HG03354 (cell line): ENCODE results near the gene APC.
A peak's percentile ranks its signal among the peaks of the same experiment; 100 is the strongest.
"Not testable (repeated sequence)": the region's sequence is repeated elsewhere in the genome, so short reads cannot be mapped to it uniquely, and the experiment has no call there.

Source experiments
- ATAC-seq: cut with Tn5 transposase; IDR thresholded peaks from one replicate; pipeline ENCODE4 v1.9.1; 2021; ENCODE audit warnings: mild to moderate bottlenecking; ENCODE audit not compliant: unreplicated experiment, poor library complexity, severe bottlenecking

Gene APC

DNA sequence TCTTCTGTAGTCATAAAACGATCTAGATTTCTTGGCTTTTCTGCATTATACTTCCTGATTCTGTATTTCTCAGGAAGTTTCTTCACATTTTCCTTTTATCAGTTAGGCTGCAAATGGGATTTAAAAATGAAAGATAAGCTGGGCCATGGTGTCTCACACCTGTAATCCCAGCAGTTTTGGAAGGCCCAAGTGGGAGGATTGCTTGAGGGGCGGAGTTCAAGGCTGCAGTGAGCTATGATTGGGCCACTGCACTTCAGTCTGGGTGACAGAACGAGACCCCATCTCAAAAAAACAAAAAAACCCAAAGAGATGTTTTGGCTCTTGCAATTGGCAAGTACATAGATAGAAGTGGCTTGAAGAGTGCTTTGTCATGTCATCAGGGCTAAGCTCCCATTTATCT is 26.2 kb upstream of the APC start:
- no peak for ATAC-seq

DNA sequence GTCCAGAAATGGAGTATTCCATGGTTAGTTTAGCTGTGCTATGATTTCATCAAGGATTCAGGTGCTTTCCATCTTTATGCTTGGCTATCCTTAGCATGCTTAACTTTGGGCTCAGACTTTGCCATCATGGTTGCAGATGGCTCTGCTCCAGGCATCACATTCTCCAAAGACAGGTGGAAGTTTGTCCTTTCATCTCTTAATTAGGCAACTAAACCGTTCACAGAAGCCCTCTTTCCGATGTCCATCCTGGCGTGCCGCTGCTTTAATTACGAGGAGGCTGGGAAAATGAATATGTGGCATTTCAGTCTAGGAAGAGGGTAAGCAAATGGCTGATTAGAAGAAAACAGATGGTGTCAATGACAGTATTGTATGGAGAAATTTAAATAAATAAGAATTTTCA is 24.5 kb upstream of the APC start:
- ATAC-seq, result no peak

DNA sequence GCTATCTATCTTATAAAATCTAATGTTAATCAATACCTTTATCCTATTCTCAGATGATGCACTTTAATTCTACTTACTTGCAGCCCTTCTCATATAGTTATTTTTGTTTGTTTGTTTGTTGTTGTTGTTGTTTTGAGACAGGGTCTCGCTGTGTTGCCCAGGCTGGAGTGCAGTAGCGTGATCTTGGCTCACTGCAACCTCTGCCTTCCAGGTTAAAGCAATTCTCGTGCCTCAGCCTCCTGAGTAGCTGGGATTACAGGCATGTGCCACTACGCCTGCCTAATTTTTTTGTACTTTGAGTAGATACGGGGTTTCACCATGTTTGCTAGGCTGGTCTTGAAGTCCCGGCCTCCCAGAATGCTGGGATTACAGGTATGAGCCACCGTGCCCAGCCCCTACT is 20.8 kb upstream of the APC start:
- ATAC-seq, result not testable (repeated sequence)

DNA sequence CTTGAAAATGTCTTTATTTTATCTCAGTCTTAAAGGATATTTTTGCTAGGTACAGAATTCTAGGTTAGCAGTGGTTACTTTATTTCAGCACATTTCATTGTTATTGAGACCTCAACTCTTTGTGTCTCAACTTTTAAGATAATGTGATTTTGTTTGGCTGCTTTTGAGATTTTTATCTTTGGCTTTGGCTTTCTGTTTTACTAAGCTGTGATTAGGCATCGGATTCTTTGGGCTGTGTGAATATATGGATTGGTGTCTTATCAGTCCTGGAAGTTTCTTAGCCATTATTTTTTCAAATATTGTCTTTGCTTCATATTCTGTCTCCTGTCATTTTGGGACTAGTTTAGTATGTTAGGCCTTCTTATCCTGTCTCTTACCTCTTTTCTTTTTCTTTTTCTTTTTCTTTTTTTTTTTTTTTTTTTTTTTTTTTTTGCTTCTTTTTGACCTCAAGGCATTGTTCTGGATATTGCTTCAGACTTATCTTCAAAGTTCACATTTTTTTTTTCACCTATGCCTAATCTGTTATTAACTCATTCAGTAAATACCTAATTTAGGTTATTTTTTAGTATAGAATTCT is 20.1 kb upstream of the APC start:
- ATAC-seq, result no peak

DNA sequence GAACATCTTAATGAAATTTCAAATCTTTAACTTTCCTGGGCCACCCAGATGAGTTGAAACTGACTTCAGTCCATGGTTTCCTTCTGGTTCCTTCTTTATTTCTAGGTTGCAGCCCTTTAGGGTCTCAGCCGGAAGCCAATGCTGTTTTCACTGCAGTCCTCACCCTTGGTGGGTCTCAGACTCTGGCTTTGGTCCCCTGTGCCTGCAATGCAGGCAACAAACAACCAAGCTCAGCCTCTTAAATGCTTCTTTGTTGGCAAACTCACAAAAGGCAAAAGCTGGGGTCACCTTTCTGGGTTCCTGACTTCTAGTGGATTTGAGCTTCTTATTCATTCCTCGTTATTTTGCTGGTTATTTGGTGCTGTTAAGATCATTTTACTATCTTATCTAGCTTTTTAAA is 19.3 kb upstream of the APC start:
- ATAC-seq, result no peak

DNA sequence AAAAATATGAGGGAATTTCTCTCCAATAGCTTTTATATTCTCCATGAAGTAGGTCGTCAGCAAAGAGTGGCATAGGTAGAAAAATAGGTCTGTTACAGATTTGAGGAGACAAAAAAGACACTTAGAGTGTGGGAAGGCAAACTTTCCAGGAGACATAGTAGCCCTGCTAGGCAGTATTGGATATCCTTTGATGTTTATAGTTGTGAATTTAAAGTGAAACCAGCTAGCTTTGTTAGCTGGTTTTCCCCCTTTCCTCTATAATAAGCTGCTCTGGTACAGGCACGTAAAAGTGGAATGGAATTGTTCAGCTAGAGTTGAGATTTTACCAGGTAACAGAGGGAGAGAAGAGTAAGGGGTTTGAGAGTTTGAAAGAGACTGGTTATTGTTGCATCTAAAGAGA is 17.1 kb upstream of the APC start:
- ATAC-seq, result no peak

DNA sequence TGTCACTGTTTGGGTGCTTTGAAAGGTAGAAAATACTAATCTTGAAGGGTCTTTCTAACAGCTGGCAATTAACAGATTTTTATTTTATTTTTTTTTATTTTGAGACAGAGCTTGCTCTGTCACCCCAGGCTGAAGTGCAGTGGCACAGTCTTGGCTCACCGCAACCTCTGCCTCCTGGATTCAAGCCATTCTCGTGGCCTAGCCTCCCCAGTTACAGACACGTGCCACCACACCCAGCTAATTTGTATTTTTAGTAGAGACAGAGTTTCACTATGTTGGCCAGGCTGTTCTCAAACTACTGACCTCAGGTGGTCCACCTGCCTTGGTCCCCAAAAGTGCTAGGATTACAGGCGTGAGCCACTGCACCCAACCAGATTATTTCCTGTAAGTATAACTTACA is 12.8 kb upstream of the APC start:
- no peak for ATAC-seq

DNA sequence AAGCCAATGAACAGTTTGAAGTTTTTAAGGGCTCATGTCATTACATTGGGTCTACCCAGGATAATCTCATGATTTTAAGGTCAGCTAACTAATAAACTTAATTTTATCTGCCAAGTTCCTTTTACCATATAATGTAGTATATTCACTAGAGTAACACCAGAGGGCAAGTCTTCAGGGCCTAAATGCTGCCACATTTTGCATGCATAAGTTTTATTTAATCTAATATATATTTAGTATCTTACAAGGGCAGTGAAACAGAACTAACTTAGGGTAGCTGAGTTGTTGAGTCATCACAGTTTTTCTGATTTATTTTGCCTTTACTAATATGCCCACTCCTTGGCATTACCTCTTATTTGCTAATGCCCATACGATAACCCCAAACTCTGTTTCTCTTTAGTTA is 8.1 kb upstream of the APC start:
- no peak for ATAC-seq

DNA sequence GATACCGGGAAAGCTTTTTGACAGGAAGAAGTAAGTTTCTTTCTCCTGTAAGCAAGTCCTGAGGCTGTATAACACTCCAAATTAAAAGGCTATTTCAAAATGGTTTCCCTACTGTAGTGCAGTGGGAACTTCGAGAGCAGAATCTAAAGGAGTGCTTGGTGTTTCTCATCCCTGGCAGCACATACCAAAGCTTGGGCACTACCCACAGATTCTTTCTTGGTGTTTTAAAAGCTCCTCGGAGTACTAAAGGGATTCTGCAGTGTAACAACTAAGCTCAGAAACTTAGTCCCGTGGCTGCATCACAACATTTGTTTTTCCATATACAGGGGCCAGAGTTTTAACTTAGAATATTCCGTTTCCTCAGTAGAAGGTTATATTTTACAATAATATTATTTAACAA is 5.6 kb upstream of the APC start:
- no peak for ATAC-seq

DNA sequence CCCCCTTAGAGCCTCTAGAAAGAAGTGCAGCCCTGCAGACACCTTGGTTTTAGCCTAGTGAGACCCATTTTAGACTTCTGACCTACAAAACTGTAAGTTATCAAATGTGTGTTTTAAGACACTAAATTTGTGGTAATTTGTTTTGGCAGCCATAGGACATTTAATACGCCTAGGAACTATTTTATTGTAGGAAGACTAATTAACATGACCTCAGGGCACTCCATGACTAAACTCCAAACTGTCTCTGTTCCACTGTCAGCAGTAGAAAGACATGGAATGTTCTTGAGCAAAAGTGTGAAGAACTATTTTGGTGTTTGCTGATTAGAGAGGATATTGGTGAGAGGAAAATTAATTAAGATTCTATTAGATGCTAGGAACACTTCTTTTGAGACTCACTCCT is 4.1 kb upstream of the APC start:
- no peak for ATAC-seq

DNA sequence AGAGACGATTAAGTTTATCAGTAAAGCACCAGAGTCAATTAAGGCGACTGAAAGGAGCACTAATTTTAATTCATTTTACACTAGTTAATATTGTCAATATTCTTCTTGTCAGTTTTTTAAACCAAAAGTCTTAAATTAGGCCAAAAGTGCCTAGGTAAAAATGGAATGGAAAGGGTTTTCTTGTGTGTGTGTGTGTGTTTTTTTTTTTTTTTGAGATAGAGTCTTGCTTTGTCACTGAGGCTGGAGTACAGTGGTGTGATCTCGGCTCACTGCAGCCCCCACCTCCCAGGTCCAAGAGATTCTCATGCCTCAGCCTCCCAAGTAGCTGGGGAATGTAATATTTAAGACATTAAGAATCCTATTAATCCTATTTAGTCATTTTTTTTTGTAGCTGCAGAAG is 3.1 kb upstream of the APC start:
- ATAC-seq, result no peak

DNA sequence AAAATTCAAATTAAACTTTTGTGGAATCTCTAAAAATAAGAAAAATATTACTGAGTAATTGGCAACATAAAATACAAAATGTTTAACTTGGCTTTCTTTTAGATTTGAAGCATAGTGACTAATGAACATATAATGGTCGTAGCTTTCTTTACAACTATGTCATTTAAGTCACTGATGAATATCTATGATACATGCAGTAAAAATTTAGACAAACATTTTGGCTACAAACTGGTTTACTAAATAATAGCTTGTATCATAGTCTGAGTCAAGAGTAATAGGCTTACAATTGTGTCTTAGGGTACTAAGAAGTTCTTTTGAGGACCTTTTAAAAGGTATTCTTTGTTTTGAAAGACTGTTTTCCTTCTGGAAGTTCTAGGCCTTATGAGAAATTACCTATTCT is 2.0 kb upstream of the APC start:
- no peak for ATAC-seq

DNA sequence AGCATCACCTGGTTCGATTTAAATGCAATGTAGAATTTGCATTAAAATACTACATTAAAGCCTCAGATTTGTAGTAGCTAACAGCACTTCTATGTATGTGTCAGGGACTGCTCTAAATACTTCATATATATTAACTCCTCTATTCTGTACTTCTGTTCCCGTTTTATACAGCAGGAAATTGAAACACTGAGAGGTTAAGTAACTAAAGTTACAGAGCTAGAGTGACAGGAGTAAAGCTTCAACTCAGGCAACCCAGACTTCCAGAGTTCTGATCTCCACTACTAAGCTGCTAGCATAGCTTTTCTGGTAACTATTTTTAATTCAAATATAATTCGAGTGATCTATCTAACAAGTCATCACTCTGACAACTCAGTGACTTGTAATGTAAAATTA is 619 bp upstream of the APC start:
- peak; percentile 3 for ATAC-seq

DNA sequence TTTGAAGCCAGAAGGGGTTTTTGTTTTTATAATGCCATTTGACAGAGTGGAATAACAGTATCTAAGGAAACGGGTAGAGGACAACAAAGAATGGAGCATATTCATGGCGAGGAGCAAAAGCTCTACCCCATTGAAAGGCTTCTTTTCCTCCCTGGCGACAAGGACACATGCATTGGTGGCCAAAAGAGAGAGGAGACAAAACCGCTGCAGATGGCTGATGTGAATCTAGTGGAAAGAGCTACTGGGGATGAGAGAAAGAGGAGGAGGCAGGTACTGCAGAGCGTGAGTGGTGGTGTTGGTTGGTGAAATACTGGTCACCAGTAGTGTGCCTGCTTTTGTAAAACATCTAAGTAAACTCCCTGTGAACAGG is 491 bp downstream of the APC start:
- peak; percentile 29 for ATAC-seq

DNA sequence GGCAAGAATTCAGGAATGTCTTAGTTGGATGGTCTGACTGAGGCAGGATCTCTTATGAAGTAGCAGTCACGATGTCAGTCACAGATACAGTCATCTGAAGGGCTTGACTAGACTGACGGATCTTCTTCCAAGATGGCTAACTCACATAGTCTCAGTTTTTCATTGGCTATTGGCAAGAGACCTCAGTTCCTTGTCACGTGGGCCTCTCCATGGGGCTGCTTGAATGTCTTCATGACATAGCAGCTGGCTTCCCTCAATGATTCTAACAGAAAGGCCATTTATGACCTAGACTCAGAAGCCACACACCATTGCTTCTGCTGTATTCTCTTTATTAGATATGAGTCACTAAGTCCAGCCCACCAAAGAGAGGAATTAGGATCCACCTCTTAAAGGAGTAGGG is 4.7 kb downstream of the APC start:
- ATAC-seq, result no peak

DNA sequence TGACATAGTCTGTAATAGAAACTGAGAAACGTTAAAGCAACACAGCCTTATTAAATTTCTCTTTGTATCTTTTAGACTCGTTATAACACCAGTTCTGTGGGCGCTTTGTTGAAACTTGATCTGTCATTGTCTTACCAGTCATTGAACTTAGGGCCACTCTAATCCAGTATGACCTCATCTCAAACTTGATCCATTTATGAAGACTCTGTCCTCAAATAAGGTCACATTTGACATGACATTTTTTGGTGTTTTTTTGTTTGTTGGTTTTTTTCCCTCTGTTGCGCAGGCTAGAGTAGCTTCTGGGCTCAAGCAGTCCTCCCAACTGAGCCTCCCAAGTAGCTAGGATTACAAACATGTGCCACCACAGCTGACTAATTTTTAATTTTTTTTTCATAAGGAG is 5.9 kb downstream of the APC start:
- no peak for ATAC-seq

DNA sequence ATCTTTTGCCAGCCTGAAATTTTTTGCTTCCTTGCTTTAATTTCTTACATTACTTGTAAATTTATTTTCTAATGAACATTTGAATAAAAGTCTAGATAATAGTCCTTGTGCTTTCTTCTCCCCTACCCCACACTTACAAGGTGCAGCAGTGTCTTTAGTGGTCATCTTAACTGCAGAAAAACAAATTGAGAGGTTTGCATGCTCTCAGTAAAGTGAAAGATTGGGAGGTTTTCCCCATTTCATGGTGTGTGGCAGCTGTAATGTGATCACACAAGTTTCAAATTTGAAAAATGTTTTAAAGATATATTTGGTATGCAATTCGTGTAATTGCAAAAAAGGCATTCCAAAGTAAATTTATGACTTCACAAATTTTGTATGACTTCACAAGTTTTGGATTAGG is 14.7 kb downstream of the APC start:
- ATAC-seq, result no peak

DNA sequence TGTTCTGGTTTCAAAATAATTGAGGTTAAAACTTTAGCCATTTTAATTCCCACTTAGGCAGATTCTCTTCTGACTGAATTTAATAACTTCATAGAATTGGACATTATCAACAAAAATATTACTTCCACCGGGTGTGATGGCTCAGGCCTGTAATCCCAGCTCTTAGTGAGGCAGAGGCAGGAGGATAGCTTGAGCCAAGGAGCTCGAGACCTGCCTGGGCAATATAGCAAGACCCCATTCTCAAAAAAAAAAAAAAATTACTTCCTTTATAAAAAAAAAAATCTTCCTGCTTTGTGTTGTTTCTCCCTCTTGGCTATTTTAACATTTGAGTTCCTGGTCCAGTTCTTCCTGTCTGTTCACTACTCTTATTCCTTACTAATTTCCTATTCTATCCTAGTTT is 18.0 kb downstream of the APC start:
- no peak for ATAC-seq

DNA sequence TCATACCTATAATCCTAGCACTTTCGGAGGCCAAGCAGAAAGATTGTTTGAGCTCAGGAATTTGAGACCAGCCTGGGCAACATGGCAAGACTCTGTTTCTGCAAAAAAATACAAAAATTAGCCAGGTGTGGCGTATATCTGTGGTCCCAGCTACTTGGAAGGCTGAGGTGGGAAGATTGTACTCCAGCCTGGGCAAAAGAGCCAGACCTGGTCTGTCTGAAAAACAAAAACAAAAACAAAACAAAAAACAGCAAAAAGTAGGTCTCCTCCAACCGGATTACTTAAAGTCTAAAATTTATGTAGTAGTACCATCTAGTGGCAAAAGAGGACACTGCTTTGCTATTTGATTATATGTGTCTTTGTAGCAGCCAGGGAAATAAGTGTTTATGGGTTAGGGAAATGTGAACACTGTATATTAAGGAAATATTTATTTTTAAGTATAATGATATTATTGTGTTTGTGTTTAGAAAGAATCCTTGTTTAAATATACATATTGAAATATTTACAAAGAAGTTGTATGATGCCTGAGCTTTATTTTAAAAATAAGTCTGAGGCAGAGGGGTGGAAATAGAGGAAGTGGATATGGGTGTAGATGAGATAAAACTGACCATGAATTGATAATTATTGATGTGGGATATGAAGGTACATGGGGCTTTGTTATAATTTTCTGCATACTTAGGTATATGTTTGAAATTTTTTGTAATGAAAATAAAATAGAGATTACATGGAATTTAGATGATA is 20.0 kb downstream of the APC start:
- peak; percentile 96 for ATAC-seq

DNA sequence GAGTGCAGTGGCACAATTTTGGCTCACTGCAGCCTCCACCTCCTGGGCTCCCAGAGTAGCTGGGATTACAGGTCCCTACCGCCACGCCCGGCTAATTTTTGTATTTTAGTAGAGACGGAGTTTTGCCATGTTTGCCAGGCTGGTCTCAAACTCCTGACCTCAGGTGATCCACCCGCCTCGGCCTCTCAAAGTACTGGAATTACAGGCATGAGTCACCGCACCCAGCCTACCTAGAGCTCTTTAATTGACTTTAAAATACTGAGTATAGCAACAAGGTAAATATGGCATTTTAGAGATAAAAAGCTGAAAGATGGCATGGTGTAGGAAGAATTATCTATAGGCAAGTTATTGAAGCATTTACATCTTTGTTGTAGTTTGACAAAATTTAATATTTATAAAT is 21.0 kb downstream of the APC start:
- no peak for ATAC-seq

DNA sequence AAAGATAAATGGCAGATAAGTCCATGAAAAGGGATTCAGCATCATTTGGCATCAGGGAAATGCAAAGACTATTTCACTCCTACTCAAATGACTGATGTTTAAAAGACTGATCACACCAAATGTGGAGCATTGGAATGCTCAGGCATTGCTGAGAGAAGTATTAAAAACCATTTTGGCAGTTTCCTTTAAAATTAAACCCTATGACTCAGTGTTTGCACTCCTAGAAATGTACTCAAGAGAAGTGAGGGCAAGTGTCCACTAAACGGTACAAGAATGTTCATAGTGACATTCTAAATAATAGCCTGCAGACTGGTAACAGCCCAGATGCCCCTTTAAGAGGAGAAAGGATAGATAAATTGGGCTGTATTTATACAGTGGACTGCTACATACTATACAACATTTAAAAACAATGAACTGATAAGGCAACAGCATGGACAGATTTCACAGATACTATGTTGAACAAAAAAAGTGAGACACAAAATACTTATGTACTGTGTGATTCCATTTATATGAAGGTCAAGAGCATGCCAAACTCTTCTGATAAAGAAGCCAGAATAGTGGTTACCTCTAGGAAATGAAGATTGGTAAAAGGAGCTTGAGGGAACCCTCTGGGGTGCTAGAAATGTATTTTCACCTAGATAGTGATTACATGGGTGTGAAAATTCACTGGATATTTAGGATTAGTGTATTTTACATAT is 24.6 kb downstream of the APC start:
- ATAC-seq, result no peak
